Measurements from ENCODE around the gene PAQR7.

Gene PAQR7

DNA sequence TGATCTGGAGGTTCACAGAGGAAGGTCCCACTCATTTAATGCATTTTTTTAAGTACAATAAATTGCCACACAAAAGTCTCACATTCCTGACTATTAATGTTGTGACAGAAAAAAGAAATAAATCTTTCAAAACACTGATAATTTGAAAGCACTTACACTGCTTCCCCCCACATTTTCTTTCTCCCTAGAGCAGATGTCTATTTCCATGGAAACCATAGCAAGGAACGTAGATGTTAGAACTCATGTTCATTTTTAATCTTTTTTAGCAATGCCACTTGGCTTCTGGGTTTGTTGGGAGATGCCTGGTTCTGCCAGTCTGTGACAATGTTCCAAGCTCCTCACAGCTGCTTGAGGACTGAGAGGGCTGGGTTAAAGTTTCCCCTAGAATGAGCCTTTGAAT lies 32.7 kb upstream of the PAQR7 start:
- TF ChIP-seq, protein P1, sequence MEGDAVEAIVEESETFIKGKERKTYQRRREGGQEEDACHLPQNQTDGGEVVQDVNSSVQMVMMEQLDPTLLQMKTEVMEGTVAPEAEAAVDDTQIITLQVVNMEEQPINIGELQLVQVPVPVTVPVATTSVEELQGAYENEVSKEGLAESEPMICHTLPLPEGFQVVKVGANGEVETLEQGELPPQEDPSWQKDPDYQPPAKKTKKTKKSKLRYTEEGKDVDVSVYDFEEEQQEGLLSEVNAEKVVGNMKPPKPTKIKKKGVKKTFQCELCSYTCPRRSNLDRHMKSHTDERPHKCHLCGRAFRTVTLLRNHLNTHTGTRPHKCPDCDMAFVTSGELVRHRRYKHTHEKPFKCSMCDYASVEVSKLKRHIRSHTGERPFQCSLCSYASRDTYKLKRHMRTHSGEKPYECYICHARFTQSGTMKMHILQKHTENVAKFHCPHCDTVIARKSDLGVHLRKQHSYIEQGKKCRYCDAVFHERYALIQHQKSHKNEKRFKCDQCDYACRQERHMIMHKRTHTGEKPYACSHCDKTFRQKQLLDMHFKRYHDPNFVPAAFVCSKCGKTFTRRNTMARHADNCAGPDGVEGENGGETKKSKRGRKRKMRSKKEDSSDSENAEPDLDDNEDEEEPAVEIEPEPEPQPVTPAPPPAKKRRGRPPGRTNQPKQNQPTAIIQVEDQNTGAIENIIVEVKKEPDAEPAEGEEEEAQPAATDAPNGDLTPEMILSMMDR (IDR thresholded peaks at IDR 0.05; ENCODE audit: insufficient read depth, missing control alignments), result no peak
- FAIRE-seq, result no peak
- DNase-seq (ENCODE audit: insufficient read length, low spot score), result no peak

DNA sequence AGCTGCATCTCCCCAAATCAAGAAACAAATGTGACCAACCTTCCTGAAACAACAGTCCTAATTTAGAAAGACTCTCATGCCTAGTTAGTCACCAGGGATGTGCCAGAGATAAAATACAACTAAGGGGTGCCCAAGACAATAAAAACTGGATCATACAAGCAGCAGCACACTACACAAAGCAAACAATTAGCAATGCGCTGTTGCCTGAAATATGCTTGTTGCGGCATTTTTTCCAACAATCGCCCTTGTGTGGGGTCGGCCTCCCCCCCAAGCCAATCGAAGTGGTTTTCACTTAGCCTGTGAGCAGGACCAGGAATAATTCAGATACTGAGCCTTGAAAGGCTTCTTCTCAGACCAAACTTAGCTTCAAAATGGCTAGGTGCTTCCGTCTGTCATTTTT lies 32.1 kb upstream of the PAQR7 start:
- no peak for DNase-seq (ENCODE audit: insufficient read length, low spot score)
- TF ChIP-seq, protein P1 (IDR thresholded peaks at IDR 0.05; ENCODE audit: insufficient read depth, missing control alignments), result no peak
- no peak for FAIRE-seq

DNA sequence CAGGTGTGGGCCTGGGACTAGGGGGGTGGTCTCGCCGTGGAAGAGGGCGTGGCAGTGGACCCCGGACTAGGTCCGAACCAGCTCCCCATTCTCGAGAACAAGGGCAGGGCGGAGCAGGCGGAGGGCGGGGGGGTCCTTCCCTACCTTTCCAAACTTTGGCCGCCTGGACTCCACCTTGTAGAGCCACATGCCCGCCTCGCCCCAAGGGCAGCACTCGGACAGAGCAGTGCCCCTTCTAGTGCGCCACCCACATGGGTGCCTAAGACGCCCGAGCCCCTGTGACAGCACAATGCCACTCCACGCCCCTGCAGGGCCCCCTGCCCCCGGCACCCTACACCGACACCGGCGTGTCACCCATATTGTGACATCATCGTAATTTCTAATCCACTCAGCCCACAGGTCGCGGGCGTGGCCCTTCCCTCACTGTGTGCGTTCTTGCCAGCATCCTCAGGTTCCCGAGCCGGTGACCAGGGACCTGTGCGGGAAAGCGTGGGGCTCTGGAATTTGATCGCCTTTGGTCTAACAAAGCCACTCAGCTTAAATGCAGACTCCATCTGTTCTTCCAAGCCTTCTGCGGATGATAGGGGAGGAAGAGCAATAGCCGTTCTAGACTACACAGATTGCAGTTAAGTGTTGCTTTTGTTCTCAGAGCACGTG lies 31.3 kb upstream of the PAQR7 start:
- no peak for DNase-seq (ENCODE audit: insufficient read length, low spot score)
- no peak for FAIRE-seq
- TF ChIP-seq, protein P1 (IDR thresholded peaks at IDR 0.05; ENCODE audit: insufficient read depth, missing control alignments), result no peak

DNA sequence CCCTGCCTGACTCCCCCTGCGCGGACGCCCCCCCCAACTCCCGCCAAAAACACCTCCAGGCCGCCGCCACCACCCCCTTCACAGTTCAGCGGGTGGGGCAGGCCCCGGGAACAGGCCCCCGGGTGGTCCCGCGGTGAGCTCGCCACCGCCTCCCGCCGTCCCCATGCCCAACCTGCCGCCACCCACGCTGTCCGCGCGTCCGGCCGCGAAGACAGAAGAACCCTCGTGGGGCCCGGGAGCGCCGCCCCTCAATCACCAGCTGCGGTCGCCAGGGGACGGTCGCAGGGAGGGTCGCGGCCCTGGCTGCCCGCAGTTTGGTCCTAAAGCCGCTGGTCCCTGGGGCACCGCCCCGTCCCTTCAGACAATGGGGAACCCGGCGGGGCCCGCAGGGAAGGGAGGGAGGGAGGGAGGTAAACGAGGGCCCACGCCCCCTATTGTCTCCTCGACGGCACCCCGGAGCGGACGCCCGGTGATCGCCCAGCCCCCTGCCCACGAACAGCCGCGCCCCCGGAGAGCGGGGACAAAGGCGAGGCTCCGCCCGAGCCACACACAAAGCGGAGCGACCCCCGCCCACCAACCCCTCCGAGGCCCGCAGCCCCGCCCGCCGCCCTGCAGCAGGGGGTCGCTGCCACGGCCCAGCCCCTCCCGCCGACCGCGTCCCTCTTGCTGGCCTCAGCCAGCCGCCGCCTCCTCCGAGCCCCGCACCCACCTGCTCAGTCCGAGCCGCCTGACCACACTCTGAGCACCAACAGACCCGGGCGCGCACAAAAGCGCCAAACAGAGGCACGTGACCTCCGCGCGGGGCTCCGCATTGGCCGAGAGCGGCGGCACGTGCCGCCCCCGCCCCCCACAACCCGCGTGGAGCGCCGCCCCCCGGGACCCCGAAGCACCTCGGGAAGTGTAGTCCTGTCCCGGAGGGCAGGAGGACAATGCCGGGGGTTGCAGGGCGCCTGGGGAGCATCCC lies 30.5 kb upstream of the PAQR7 start, which contains the start of gene STMN1:
TSS of gene STMN1 (minus strand) at position 740 of the 964 bp plus-strand sequence. CDS start 1,743 bp downstream, outside the sequence.
- FAIRE-seq (no peak), DNase-seq (ENCODE audit: insufficient read length, low spot score) (no peak)
- TF ChIP-seq, protein P1 (IDR thresholded peaks at IDR 0.05; ENCODE audit: insufficient read depth, missing control alignments), result no peak

DNA sequence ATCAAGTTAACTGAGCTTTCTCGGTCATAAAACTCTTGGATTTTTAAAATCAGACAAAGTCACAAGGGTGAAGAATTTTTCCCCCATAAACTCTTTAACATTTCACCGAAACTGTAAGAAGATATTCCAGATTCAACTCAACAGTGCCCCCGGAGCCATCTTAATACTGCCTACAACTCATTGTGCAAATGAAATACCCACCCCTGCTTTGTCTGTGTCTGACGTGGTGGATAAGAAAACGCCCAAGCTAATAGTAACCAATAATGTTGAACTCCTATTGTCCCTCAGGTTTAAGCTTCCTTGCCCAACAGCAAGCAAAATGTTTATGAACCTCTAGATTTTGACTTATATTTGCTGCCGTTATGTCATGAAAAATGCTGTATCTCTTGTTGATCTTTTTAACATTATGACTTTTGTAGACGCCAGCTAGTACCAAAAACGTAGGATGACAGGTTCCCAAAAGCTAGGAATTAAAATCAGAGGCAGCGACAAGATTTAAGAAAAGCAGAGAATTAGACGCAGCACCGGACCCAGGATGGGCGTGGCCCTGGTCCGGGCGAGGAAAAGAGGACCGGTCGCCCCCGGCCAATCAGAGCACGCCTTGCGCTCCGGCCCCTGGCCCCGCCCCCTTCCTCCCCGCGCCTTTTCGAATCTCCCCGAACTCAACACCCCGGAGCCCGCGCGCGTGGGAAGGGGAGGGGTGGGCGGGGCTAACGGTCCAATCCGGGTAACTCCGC lies 29.6 kb upstream of the PAQR7 start:
- DNase-seq (ENCODE audit: insufficient read length, low spot score) (no peak), FAIRE-seq (no peak)
- TF ChIP-seq, protein P1 (IDR thresholded peaks at IDR 0.05; ENCODE audit: insufficient read depth, missing control alignments), result no peak

DNA sequence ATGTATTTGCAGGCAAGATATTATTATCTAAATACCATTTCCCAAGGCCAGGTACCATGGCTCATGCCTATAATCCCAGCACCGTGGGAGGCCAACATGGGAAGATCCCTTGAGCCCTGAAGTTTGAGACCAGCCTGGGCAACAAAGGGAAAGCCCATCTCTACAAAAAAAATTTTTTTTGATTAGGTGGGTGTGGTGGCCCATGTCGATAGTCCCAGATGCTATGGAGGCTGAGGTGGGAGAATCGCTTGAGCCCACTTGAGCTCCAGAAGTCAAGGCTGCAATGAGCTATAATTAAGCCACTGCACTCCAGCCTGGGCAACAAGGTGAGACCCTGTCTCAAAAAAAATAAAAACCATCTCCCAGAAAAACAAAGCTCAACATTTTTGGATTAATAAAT lies 28.5 kb upstream of the PAQR7 start:
- DNase-seq (ENCODE audit: insufficient read length, low spot score) (no peak), FAIRE-seq (no peak)
- TF ChIP-seq, protein P1 (IDR thresholded peaks at IDR 0.05; ENCODE audit: insufficient read depth, missing control alignments), result no peak

Data from D721Med (cell line).